GM19193 (cell line): ENCODE measurements around the gene FOXN3.

Experiments
- POLR2A ChIP-seq: IDR thresholded peaks from 4 replicates; pipeline ENCODE4 v1.6.1; 2011; ENCODE audit not compliant: insufficient read depth, insufficient read length; ENCODE audit errors: extremely low read depth

Gene FOXN3

GRCh38 chr14:89249065-89249695 is 167.9 kb downstream of the FOXN3 start:
- TF ChIP-seq POLR2A = no peak

- no peak for TF ChIP-seq POLR2A
Measured at GRCh38 chr14:89248411-89249064, 168.5 kb downstream of the FOXN3 start.

GRCh38 chr14:89247457-89248122 is 169.4 kb downstream of the FOXN3 start:
- TF ChIP-seq POLR2A = no peak

- TF ChIP-seq POLR2A = no peak
Measured at GRCh38 chr14:89246290-89246689, 170.7 kb downstream of the FOXN3 start.

GRCh38 chr14:89245802-89246201 is 171.2 kb downstream of the FOXN3 start:
- TF ChIP-seq POLR2A = no peak

- no peak for TF ChIP-seq POLR2A
Measured at GRCh38 chr14:89244720-89245119, 172.3 kb downstream of the FOXN3 start.

GRCh38 chr14:89243741-89244140 is 173.3 kb downstream of the FOXN3 start:
- no peak for TF ChIP-seq POLR2A

- TF ChIP-seq POLR2A = no peak
Measured at GRCh38 chr14:89243286-89243685, 173.7 kb downstream of the FOXN3 start.

- no peak for TF ChIP-seq POLR2A
Measured at GRCh38 chr14:89242652-89243279, 174.3 kb downstream of the FOXN3 start.

- no peak for TF ChIP-seq POLR2A
Measured at GRCh38 chr14:89241934-89242651, 174.9 kb downstream of the FOXN3 start.

GRCh38 chr14:89241257-89241656 is 175.8 kb downstream of the FOXN3 start:
- no peak for TF ChIP-seq POLR2A

- no peak for TF ChIP-seq POLR2A
Measured at GRCh38 chr14:89240414-89240813, 176.6 kb downstream of the FOXN3 start.

- no peak for TF ChIP-seq POLR2A
Measured at GRCh38 chr14:89239023-89239422, 178.0 kb downstream of the FOXN3 start.

GRCh38 chr14:89237921-89238529 is 179.0 kb downstream of the FOXN3 start:
- no peak for TF ChIP-seq POLR2A

GRCh38 chr14:89236851-89237250 is 180.2 kb downstream of the FOXN3 start:
- TF ChIP-seq POLR2A = no peak

- no peak for TF ChIP-seq POLR2A
Measured at GRCh38 chr14:89233184-89233583, 183.8 kb downstream of the FOXN3 start.
